ENCODE data around the gene ENAM.
A peak's percentile ranks its signal among the peaks of the same experiment; 100 is the strongest.
"Not testable (repeated sequence)": the region's sequence is repeated elsewhere in the genome, so short reads cannot be mapped to it uniquely, and the experiment has no call there.

ENAM gene

GRCh38 chr4:70680934-70681333 is 52.4 kb downstream of the ENAM start:
- no peak for DNase-seq

- no peak for DNase-seq
These were observed 53.2 kb downstream of the ENAM start for GRCh38 chr4:70681704-70682103.

- DNase-seq: not testable (repeated sequence)
These were observed 53.6 kb downstream of the ENAM start for GRCh38 chr4:70682142-70682541.

- no peak for DNase-seq
These were observed 58.8 kb downstream of the ENAM start for GRCh38 chr4:70687392-70687791.

- DNase-seq: peak; percentile 96
These were observed 59.6 kb downstream of the ENAM start, which contains the start of gene UTP3 for GRCh38 chr4:70687821-70688794. TSS of gene UTP3 (plus strand) at chr4:70688532. CDS start at chr4:70688678, 146 bp downstream.

- no peak for DNase-seq
These were observed 60.3 kb downstream of the ENAM start for GRCh38 chr4:70688795-70689231.

GRCh38 chr4:70691661-70692060 is 63.1 kb downstream of the ENAM start:
- no peak for DNase-seq

- not testable (repeated sequence) for DNase-seq
These were observed 66.1 kb downstream of the ENAM start for GRCh38 chr4:70694633-70695032.

Data from NCI-H345 (cell line).